ENCODE data around the gene LYSMD3.

The LYSMD3 gene

GRCh38 chr5:90563108-90563507 is 33.7 kb upstream of the LYSMD3 start:
- H3K9me3 ChIP-seq (ENCODE audit: insufficient read depth, low read length) = no peaks in the 10 kb centered on the region
- TF ChIP-seq SUZ12 (IDR thresholded peaks at IDR 0.05; ENCODE audit: extremely low read depth, insufficient read depth, insufficient read length) (no peak), ZNF274 (IDR thresholded peaks at IDR 0.05; ENCODE audit: low read depth, low read length) (no peak), YY1 (IDR thresholded peaks at IDR 0.05; ENCODE audit: insufficient read depth, insufficient read length) (no peak)
- no peak overlapping the region for H3K9ac ChIP-seq (ENCODE audit: insufficient read length, low read depth)
- peaks cover 2% of the 10 kb centered on the region for H3K4me1 ChIP-seq (ENCODE audit: insufficient read depth, insufficient read length)
- DNase-seq (ENCODE audit: low read depth, low spot score) = no peak
- no peak overlapping the region for H3K4me3 ChIP-seq (ENCODE audit: insufficient read length, low read depth)
- H3K36me3 ChIP-seq (ENCODE audit: insufficient read depth, insufficient read length, low read length) = no peaks in the 10 kb centered on the region
- H3K27me3 ChIP-seq (ENCODE audit: insufficient read depth, insufficient read length) = no peaks in the 10 kb centered on the region

GRCh38 chr5:90562341-90562740 is 33.0 kb upstream of the LYSMD3 start:
- DNase-seq (ENCODE audit: low read depth, low spot score) = no peak
- H3K4me3 ChIP-seq (ENCODE audit: insufficient read length, low read depth) = no peak overlapping the region
- H3K27me3 ChIP-seq (ENCODE audit: insufficient read depth, insufficient read length) = peaks cover 3% of the 10 kb centered on the region
- no peak overlapping the region for H3K9ac ChIP-seq (ENCODE audit: insufficient read length, low read depth)
- H3K4me1 ChIP-seq (ENCODE audit: insufficient read depth, insufficient read length) = peaks cover 2% of the 10 kb centered on the region
- TF ChIP-seq YY1 (IDR thresholded peaks at IDR 0.05; ENCODE audit: insufficient read depth, insufficient read length) = no peak
- no peak for TF ChIP-seq ZNF274 (IDR thresholded peaks at IDR 0.05; ENCODE audit: low read depth, low read length)
- no peak for TF ChIP-seq SUZ12 (IDR thresholded peaks at IDR 0.05; ENCODE audit: extremely low read depth, insufficient read depth, insufficient read length)
- no peaks in the 10 kb centered on the region for H3K36me3 ChIP-seq (ENCODE audit: insufficient read depth, insufficient read length, low read length)
- no peaks in the 10 kb centered on the region for H3K9me3 ChIP-seq (ENCODE audit: insufficient read depth, low read length)

GRCh38 chr5:90561766-90562165 is 32.4 kb upstream of the LYSMD3 start:
- peaks cover 2% of the 10 kb centered on the region for H3K4me1 ChIP-seq (ENCODE audit: insufficient read depth, insufficient read length)
- H3K27me3 ChIP-seq (ENCODE audit: insufficient read depth, insufficient read length) = peaks cover 3% of the 10 kb centered on the region
- H3K9me3 ChIP-seq (ENCODE audit: insufficient read depth, low read length) = no peaks in the 10 kb centered on the region
- H3K36me3 ChIP-seq (ENCODE audit: insufficient read depth, insufficient read length, low read length) = no peaks in the 10 kb centered on the region
- no peak overlapping the region for H3K9ac ChIP-seq (ENCODE audit: insufficient read length, low read depth)
- no peak for TF ChIP-seq YY1 (IDR thresholded peaks at IDR 0.05; ENCODE audit: insufficient read depth, insufficient read length)
- DNase-seq (ENCODE audit: low read depth, low spot score) = no peak
- no peak overlapping the region for H3K4me3 ChIP-seq (ENCODE audit: insufficient read length, low read depth)

GRCh38 chr5:90560771-90561170 is 31.4 kb upstream of the LYSMD3 start:
- H3K27me3 ChIP-seq (ENCODE audit: insufficient read depth, insufficient read length) = peaks cover 6% of the 10 kb centered on the region
- H3K36me3 ChIP-seq (ENCODE audit: insufficient read depth, insufficient read length, low read length) = no peaks in the 10 kb centered on the region
- no peaks in the 10 kb centered on the region for H3K9me3 ChIP-seq (ENCODE audit: insufficient read depth, low read length)
- H3K9ac ChIP-seq (ENCODE audit: insufficient read length, low read depth) = no peak overlapping the region
- H3K4me1 ChIP-seq (ENCODE audit: insufficient read depth, insufficient read length) = peaks cover 2% of the 10 kb centered on the region
- H3K4me3 ChIP-seq (ENCODE audit: insufficient read length, low read depth) = no peak overlapping the region
- TF ChIP-seq YY1 (IDR thresholded peaks at IDR 0.05; ENCODE audit: insufficient read depth, insufficient read length) = no peak
- no peak for TF ChIP-seq SUZ12 (IDR thresholded peaks at IDR 0.05; ENCODE audit: extremely low read depth, insufficient read depth, insufficient read length)
- no peak for TF ChIP-seq ZNF274 (IDR thresholded peaks at IDR 0.05; ENCODE audit: low read depth, low read length)
- no peak for DNase-seq (ENCODE audit: low read depth, low spot score)

DNA sequence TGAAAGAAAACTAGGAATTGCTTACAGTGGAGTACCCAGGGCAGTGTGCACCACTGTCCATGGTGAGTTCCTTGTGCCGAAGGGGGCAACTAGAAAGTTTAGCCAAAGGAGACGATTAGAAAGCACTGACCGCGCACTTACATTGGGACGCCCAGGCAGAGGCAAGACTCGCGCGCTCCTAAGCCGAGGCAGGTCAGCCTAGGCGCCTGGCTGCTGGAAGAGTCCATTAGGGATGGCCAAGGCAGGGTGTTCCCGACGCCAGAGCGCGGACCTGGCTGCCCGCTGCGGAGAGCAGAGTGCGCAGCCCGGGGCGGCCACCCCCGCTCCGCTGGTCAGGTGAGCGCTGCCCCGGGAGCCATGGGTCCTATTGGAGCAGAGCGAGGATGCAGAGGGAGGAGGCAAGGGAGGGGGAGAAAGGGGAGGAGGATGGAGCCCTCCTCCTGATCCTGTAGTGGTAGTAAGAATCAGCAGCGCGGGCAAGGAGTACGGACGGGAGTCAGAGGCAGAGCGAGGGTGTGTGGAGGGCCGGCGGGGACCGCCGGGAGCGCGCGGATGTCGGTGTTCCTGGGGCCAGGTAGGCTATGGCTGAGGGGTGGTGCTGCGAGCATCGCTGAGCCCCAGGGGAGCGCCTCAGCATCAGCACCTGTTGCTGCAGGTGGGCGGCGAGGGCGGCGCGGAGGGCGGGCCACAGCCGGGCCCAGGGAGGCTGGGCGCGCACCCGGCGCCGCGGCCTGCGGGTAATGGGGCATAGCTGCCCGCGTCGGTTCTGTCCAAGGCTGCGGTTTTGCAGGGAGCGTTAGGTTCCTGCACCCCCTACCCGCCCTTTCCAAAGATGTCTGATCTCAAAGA is 29.2 kb upstream of the LYSMD3 start, which contains the start of gene ADGRV1:
Gene ADGRV1, plus strand, starts transcription at position 454 of the 849 bp plus-strand sequence. Its CDS starts 99 bp downstream, at position 553.
- H3K4me3 ChIP-seq (ENCODE audit: insufficient read length, low read depth) = peak within 1 kb of the TSS; percentile 70
- TF ChIP-seq SUZ12 (IDR thresholded peaks at IDR 0.05; ENCODE audit: extremely low read depth, insufficient read depth, insufficient read length) (no peak), ZNF274 (IDR thresholded peaks at IDR 0.05; ENCODE audit: low read depth, low read length) (no peak), YY1 (IDR thresholded peaks at IDR 0.05; ENCODE audit: insufficient read depth, insufficient read length) (no peak)
- peaks cover 2% of the 10 kb centered on the region for H3K4me1 ChIP-seq (ENCODE audit: insufficient read depth, insufficient read length)
- H3K36me3 ChIP-seq (ENCODE audit: insufficient read depth, insufficient read length, low read length) = no peaks in the 10 kb centered on the region
- DNase-seq (ENCODE audit: low read depth, low spot score) = peak; percentile 93
- peak within 1 kb of the TSS; percentile 73 for H3K9ac ChIP-seq (ENCODE audit: insufficient read length, low read depth)
- H3K9me3 ChIP-seq (ENCODE audit: insufficient read depth, low read length) = no peaks in the 10 kb centered on the region
- peaks cover 6% of the 10 kb centered on the region for H3K27me3 ChIP-seq (ENCODE audit: insufficient read depth, insufficient read length)

DNA sequence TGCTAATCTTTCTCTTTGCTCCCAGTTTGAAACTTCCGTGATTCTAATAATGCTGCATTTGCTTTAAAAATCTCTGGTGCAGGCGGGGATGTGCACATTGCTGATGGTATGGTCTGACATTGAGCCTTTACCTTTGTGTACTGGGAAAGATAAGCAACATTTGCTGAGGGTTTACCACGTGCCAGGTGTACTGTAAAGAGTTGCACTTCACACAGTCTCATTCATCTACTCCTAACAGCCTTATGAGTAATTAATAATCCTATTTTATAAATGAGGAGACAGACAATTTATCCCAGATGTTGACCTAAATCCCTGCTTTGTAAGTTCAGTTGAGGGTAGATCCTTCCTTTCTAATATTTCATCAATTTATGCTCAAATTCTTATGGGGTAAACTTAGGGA is 28.5 kb upstream of the LYSMD3 start:
- Histone ChIP-seq H3K27me3 (ENCODE audit: insufficient read depth, insufficient read length) (peaks cover 6% of the 10 kb centered on the region), H3K4me1 (ENCODE audit: insufficient read depth, insufficient read length) (peaks cover 2% of the 10 kb centered on the region), H3K9ac (ENCODE audit: insufficient read length, low read depth) (peak overlapping the region; percentile 69), H3K9me3 (ENCODE audit: insufficient read depth, low read length) (no peaks in the 10 kb centered on the region), H3K36me3 (ENCODE audit: insufficient read depth, insufficient read length, low read length) (no peaks in the 10 kb centered on the region), H3K4me3 (ENCODE audit: insufficient read length, low read depth) (peak overlapping the region; percentile 57)
- TF ChIP-seq ZNF274 (IDR thresholded peaks at IDR 0.05; ENCODE audit: low read depth, low read length) (no peak), SUZ12 (IDR thresholded peaks at IDR 0.05; ENCODE audit: extremely low read depth, insufficient read depth, insufficient read length) (no peak), YY1 (IDR thresholded peaks at IDR 0.05; ENCODE audit: insufficient read depth, insufficient read length) (no peak)
- DNase-seq (ENCODE audit: low read depth, low spot score) = no peak

- Histone ChIP-seq H3K4me3 (ENCODE audit: insufficient read length, low read depth) (no peak overlapping the region), H3K27me3 (ENCODE audit: insufficient read depth, insufficient read length) (peaks cover 6% of the 10 kb centered on the region), H3K9me3 (ENCODE audit: insufficient read depth, low read length) (no peaks in the 10 kb centered on the region), H3K9ac (ENCODE audit: insufficient read length, low read depth) (no peak overlapping the region), H3K36me3 (ENCODE audit: insufficient read depth, insufficient read length, low read length) (no peaks in the 10 kb centered on the region), H3K4me1 (ENCODE audit: insufficient read depth, insufficient read length) (peaks cover 2% of the 10 kb centered on the region)
- TF ChIP-seq ZNF274 (IDR thresholded peaks at IDR 0.05; ENCODE audit: low read depth, low read length) (no peak), SUZ12 (IDR thresholded peaks at IDR 0.05; ENCODE audit: extremely low read depth, insufficient read depth, insufficient read length) (no peak), YY1 (IDR thresholded peaks at IDR 0.05; ENCODE audit: insufficient read depth, insufficient read length) (no peak)
- DNase-seq (ENCODE audit: low read depth, low spot score) = no peak
Observed at GRCh38 chr5:90557391-90557790, 28.0 kb upstream of the LYSMD3 start.

All from NT2/D1 (cell line).